Heart right ventricle (tissue), 16 donors: ENCODE data around the gene NSMCE3. TPM values are rescaled to one million over a fixed set of nuclear protein-coding genes. Genes with fewer than 3 reads are reported as not detected.

Source experiments
- ATAC-seq, 8 donors: fragments of 200-7000 bp; cut with Tn5 transposase; one replicate each; pipeline ENCODE4 v1.9.1; 2020; ENCODE audit warnings: mild to moderate bottlenecking in 8 of 8, moderate library complexity in 8 of 8, moderate number of reproducible peaks in 1 of 8
- DNase-seq, 2 donors: peaks; one replicate each; pipeline ENCODE4 v3.0.0-alpha.2; 2020
- H3K27ac ChIP-seq, 10 donors: fragments of 200-600 bp; sonication (generic) in 2 of 10; one replicate each; pipeline versions ENCODE4 v1.5.0 to v1.8.0; 2020 to 2022; ENCODE audit warnings: mild to moderate bottlenecking in 3 of 10
- H3K27me3 ChIP-seq, 7 donors: fragments of 200-600 bp; one replicate each; pipeline ENCODE4 v1.8.0; 2021 to 2022; ENCODE audit warnings: mild to moderate bottlenecking in 2 of 7
- H3K36me3 ChIP-seq, 9 donors: fragments of 200-600 bp; sonication (generic) in 1 of 9; one replicate each; pipeline versions ENCODE4 v1.5.0 to v1.8.0; 2020 to 2022; ENCODE audit warnings: mild to moderate bottlenecking in 2 of 9
- H3K4me1 ChIP-seq, 9 donors: fragments of 200-600 bp; sonication (generic) in 1 of 9; one replicate each; pipeline versions ENCODE4 v1.5.0 to v1.8.0; 2020 to 2022; ENCODE audit warnings: mild to moderate bottlenecking in 4 of 9
- H3K4me3 ChIP-seq, 10 donors: fragments of 200-600 bp; sonication (generic) in 2 of 10; one replicate each; pipeline versions ENCODE4 v1.5.0 to v1.8.0; 2020 to 2022; ENCODE audit warnings: mild to moderate bottlenecking in 7 of 10, moderate library complexity in 2 of 10
- H3K9me3 ChIP-seq, 11 donors: fragments of 200-600 bp in 10 of 11; sonication (generic) in 2 of 11; one replicate each; pipeline versions ENCODE4 v1.5.0 to v1.8.0; 2013 to 2022; ENCODE audit warnings: mild to moderate bottlenecking in 2 of 11, control low read depth in 1 of 11, moderate library complexity in 1 of 11
- WGBS, 2 donors: extraction: QIAGEN DNeasy Blood & Tissue Kit; methylation state at CpG; one replicate each; pipeline ENCODE4 v1.1.7; 2013; ENCODE audit warnings: inconsistent platforms in 1 of 2; 5-methylcytosine and 5-hydroxymethylcytosine counted together
- intact Hi-C, 10 donors: fragments of 100-400 bp; cut with DNase I; formaldehyde crosslinking; loops; one replicate each; pipeline versions ENCODE4 v1.11.1 to v1.14.2; 2022
- polyA plus RNA-seq, 2 donors: library from polyadenylated mRNA; stranded (reverse); fragments of 200-250 nt; gene quantifications; one replicate each; pipeline ENCODE4 v1.2.3, GENCODE V29; 2013
- total RNA-seq, 10 donors: library from RNA; stranded (reverse); fragmentation: NEBNext Ultra II Directional in 3 of 10; extraction: Animal tissue kit (Norgen Biotek cat#: 25700) in 3 of 10; gene quantifications; one replicate each; pipeline versions ENCODE4 v1.2.1 to v1.2.4, GENCODE V29; 2021 to 2023
- TF ChIP-seq, protein P1 (sequence below), 9 donors: fragments of 200-600 bp; sonication (generic) in 2 of 9; IDR thresholded peaks; one replicate each; pipeline versions ENCODE4 v1.5.0 to v1.8.0; 2021 to 2022; ENCODE audit warnings: antibody characterized with exemption in 9 of 9, mild to moderate bottlenecking in 5 of 9, moderate library complexity in 1 of 9
- donor health status: Arrhythmogenic right ventricular cardiomyopathy.
- donor health status: ischemic (EF 13 %, LVEDD 7.1; RV severe dilation, severe dysfunction).
- donor health status: healthy with polysubstance abuse.
- donor health status: DM: no; HTN: yes; CAD: no.
- donor health status: DM: no; HTN: no; CAD: no.
- donor health status: ischemic (EF 25% LVEDD 6.9; RV normal size, moderate dysfunction).
- donor health status: ischemic (EF 25% LVEDD 5.7; RV mildly dilated, moderate dysfunction).
- donor health status: healthy.
- donor health status: DM: yes; HTN: yes; CAD: no.
- donor health status: Ischemic cardiomyopathy.
- donor health status: ischemic (EF 35%, LVEDD 5.7; RV mildly dilated, moderate dysfunction).
- donor health status: nonischemic (EF 11% LVEDD 7.7; RV severe dilation, severe dysfunction).
- donor health status: DM: yes; HTN: yes; CAD: no.
- donor health status: PGD.
- donor health status: ischemic (EF 29% LVEDD 5.4; RV normal size, mild dysfunction).
- donor health status: nonischemic (EF 23%, LVEDD 6.1; RV moderate dilation, normal function).

Gene NSMCE3
- total and polyA plus RNA-seq, 12 donors: 5.0 to 9.2 (median 6.4) TPM

GRCh38 chr15:29222129-29222853 lies 47.3 kb downstream of the NSMCE3 start:
- intact Hi-C loops: no loop called here
- ATAC-seq: no peak
- no peaks in the 10 kb centered on the region for H3K36me3 ChIP-seq
- H3K9me3 ChIP-seq: no peaks in the 10 kb centered on the region
- WGBS, 2 donors: 78 to 79% methylated on average over 9 of the region's 9 CpGs
- no peak for DNase-seq
- no peak overlapping the region for H3K27ac ChIP-seq
- TF ChIP-seq, protein P1, sequence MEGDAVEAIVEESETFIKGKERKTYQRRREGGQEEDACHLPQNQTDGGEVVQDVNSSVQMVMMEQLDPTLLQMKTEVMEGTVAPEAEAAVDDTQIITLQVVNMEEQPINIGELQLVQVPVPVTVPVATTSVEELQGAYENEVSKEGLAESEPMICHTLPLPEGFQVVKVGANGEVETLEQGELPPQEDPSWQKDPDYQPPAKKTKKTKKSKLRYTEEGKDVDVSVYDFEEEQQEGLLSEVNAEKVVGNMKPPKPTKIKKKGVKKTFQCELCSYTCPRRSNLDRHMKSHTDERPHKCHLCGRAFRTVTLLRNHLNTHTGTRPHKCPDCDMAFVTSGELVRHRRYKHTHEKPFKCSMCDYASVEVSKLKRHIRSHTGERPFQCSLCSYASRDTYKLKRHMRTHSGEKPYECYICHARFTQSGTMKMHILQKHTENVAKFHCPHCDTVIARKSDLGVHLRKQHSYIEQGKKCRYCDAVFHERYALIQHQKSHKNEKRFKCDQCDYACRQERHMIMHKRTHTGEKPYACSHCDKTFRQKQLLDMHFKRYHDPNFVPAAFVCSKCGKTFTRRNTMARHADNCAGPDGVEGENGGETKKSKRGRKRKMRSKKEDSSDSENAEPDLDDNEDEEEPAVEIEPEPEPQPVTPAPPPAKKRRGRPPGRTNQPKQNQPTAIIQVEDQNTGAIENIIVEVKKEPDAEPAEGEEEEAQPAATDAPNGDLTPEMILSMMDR (IDR thresholded peaks at IDR 0.05): no peak
- no peak overlapping the region for H3K4me3 ChIP-seq
- peaks cover 0 to 42% (median 19%) of the 10 kb centered on the region in 7 donors for H3K27me3 ChIP-seq
- no peaks in the 10 kb centered on the region for H3K4me1 ChIP-seq

DNA sequence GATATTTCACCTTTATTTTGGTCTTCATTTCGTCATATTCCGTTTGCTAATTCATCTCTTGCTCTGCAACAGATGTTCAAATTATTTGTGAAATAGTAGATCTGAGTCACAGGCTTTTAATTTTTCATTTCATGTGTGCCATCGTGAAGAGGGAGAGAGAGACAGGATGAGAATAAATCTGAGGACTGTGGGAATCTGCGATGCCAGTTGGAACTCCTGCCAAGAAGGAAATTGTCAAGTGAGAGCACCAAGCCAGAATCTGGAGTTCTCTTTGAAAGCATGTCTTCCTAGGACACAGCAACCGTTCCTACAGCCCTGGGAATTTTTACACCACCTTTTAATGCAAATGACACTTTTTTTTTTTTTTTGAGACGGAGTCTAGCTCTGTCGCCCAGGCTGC lies 48.8 kb downstream of the NSMCE3 start:
- WGBS, 2 donors: 77 to 79% methylated on average over 7 of the region's 7 CpGs
- Histone ChIP-seq H3K4me1 (no peaks in the 10 kb centered on the region), H3K4me3 (no peak overlapping the region), H3K36me3 (no peaks in the 10 kb centered on the region), H3K27me3 (peaks cover 0 to 35% (median 15%) of the 10 kb centered on the region in 7 donors), H3K9me3 (no peaks in the 10 kb centered on the region), H3K27ac (no peak overlapping the region)
- DNase-seq (no peak), ATAC-seq (no peak)
- intact Hi-C loops: no loop called here
- TF ChIP-seq, protein P1 (IDR thresholded peaks at IDR 0.05): no peak

DNA sequence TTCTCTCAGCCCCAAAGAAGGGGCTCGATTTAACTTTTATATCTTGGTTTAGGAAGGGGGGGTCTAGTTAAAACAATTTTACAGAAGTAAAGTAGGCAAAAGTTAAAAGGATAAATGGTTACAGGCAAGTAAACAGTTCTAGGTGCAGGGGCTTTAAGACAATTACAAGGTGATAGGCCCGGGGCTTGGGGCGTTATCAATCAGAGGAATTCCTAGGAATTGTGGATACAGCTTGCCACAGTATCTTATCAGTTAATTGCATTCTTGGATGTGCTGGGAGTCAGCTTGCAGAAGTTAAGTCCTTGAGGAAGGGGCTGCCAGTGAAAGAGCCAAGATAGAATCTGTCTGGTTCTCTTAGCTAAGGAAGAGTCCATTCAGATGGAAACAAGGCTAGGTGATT lies 52.7 kb downstream of the NSMCE3 start:
- Histone ChIP-seq H3K36me3 (no peaks in the 10 kb centered on the region), H3K9me3 (peaks cover 0 to 4% (median 0%) of the 10 kb centered on the region in 11 donors), H3K4me3 (no peak overlapping the region), H3K27me3 (peaks cover 0 to 24% (median 4%) of the 10 kb centered on the region in 7 donors), H3K4me1 (no peaks in the 10 kb centered on the region), H3K27ac (no peak overlapping the region)
- 17 to 18% methylated on average over 3 of the region's 3 CpGs for WGBS, 2 donors
- intact Hi-C loops: no loop called here
- no peak for ATAC-seq
- DNase-seq: no peak
- TF ChIP-seq, protein P1 (IDR thresholded peaks at IDR 0.05): no peak
